Epidermal melanocyte (primary cell): ENCODE data around the gene PSRC1.
A peak's percentile ranks its signal among the peaks of the same experiment; 100 is the strongest.
"Not testable (repeated sequence)": the region's sequence is repeated elsewhere in the genome, so short reads cannot be mapped to it uniquely, and the experiment has no call there.

Experiments
- DNase-seq: peaks from one replicate; pipeline ENCODE4 v3.0.0; 2011; ENCODE audit warnings: low spot score; ENCODE audit not compliant: insufficient read length

PSRC1 gene

DNA sequence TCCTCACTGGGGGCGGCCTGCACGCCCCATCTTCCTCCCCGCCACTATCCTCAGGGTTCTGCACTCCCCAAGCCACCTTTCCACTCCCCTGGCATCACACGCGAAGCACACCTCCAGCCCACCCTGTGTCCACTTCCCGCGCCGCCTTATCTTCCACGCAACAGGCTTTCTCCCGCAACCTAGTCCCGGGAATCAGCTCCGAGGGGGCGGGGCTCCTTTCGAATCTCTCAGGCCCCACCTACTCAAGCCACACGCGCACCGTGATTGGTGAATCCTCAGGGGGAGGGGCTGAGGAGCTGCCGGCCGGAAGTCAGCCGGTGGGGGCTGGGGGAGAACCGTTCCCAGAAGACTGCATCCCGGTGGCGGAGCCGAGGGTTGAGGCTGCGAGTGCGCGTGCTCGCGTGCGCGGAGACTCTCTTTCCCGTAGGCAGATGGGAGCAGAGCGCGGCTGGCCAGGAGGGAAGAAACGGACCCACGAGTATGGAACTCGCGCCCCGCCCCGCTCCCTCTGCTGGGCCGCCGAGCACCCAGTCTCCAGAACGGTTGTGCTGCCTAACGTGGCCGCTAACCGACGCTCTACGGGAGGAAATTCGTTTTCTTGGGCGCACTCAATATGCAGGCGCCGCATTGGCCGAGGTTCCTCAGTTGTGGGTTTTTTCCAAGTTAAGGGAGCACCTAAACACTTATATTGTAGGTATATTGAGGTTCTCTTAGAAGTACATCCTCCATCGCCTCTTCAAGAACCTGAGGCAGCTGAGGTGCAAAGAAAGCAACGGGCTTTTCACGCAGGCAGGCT, at the start of gene PSRC1:
Gene PSRC1, minus strand, starts transcription at position 194 of the 796 bp plus-strand sequence.
- DNase-seq, result peak; percentile 97

DNA sequence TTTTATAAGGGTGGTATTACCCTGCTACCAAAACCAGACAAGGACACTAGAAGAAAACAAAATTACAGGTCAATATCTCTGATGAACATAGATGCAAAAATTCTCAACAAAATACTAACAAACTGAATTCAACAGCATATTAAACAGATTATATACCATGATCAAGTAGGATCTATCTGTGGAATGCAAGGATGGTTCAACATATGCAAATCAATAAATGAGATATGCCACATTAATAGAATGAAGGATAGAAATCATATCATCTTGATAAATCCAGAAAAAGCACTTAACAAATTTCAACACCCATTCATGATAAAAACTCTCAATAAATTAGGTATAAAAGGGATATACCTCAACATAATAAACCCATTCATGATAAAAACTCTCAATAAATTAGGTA, 48.2 kb upstream of the PSRC1 start:
- DNase-seq, result no peak

DNA sequence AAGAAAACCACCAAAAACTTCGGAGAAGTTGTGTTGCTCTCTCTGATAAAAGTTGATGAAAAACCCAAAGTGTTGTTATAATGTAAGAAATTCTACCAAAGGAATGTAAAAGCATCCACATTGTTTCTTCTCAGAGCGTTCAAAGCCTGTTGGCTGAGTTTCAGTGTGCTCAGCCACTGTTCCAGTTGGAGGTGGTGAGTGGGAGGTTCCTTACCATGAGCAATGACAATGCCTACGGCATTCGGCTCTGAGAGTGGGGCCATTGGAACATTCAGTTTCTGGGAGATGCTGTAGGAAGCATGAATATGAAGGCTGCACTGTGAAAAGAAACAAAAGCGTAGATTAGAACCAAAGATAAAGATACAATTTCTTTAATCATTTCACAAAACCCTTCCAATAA, 44.3 kb upstream of the PSRC1 start:
- DNase-seq, result no peak

DNA sequence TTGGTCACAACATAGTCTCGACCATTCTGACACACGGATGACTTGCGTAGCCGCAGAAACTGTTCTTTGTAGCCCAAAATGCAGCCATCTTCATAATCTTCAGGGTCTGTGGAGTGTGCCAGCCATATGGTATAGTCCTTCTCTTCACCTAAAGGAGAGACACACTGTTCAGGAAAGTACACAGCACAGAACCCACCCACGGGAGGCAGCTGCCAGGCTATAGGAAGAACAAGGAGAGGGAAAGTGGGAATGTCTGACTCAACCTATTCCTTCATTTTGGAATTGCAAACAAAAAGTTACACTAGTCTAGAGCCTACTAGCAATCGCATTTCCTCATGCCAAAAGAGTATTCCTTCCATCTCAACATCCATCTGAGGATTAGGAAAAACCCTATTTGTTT, 40.0 kb upstream of the PSRC1 start:
- DNase-seq, result no peak

DNA sequence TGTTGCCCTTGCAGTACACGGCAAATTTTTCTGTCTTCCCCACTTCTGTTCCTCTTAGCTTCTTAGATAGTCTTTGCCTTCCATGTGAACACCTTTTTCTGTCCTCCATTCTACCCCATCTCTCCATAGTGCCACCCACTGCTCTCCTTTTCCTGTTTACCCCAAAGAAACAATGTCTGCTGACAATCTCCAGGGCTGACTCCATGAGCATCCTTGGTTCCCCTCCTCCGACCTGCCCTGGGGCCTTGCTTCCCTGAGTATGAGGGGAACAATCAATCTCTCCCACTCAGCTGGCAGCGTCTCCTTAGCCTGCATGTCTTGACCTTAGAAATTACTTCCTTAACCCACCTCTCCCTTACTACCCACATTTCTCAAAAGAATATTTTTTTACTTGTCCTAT, 36.2 kb upstream of the PSRC1 start:
- DNase-seq, result no peak

DNA sequence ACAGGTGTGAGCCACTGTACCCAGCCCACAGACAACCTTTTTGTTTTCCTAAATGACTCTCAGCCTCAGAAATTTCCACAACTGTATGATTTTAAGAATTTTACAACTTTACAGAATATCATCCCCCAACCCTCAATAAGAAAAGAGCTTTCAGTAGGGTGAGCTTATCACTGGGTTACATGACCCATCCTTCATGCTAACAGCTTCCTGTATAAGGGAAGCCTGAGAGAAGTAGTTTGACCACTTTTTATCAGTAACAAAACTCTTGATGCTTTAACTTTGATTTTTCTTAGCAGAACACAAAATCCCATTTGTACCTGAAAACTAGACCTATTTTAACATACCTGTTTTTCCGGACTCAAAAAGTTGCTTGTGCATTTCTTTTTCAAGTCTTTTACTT, 33.6 kb upstream of the PSRC1 start:
- no peak for DNase-seq

DNA sequence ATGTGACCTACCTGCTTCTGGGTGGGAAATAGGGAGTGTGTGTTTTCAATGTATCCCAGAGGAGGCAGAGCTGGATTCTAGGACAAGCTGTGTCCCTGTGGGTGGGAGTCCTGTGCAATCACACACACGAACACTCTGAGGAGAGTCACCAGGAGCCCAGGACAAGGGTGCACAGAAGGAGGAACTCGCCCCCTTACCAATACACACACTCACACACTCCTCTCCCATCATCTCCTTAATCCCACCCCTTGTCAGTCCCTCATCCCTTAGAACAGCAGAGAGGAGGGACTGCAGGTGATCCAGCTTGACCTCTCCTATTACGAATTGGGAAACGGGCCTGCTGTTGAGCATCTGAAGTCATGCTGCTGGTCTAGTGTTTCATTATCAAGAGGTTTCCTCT, 32.3 kb upstream of the PSRC1 start:
- no peak for DNase-seq

DNA sequence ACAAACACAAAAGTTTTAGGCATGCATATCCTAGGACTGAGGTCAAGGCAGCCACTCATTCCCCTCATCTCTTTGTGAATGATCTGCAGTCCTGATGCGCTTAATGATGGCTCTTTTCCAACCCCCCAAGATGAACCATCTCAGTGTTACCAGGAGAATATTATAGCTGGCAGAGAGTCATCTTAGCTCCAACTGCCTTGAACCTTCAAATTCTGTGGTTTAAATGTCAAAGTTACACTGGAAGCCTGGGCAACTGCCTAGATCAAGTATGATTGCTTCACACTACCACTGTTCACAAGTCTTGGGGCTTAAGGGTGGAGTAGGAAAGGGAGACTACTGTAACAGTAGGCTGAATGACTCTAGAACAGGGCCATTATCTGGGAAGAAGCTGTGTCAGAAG, 31.9 kb upstream of the PSRC1 start:
- no peak for DNase-seq

DNA sequence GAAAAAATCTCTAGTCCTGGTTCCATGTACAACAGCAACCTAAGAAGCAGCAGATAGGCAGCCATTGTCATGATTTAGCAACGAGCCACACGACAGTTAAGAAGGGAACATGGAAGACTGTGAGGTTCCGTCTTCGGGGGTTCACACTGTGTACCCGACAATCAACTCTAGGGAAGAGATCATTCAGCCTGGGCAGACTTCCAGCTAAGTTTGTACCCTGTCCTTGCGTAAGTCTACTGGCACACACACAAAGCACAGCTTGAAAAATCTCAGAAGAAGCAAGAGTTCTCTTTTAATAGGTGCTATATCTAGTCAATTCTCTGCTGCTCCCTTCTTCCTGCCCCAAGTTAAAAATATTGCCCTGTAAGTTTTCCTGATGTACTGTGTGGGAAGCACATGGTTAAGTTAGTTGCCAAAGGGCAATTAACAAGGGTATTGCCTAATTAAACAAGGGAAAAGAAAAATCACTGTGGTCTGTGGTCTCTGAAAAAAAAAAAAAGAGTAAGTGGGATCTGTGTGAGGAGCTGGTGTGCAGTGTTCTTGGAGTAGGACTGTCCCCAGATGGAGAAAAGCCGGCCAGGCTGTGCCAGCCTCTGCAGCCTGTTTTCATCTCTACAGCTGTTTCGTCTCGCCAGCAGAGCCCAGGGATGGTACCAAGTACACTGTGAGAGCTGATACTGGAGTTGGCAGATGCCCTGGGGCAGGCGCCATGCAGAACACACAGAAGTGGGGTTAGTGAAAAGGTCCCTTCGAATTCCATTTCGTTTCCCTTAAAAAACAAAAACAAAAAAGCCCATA, 30.2 kb upstream of the PSRC1 start:
- peak; percentile 40 for DNase-seq

DNA sequence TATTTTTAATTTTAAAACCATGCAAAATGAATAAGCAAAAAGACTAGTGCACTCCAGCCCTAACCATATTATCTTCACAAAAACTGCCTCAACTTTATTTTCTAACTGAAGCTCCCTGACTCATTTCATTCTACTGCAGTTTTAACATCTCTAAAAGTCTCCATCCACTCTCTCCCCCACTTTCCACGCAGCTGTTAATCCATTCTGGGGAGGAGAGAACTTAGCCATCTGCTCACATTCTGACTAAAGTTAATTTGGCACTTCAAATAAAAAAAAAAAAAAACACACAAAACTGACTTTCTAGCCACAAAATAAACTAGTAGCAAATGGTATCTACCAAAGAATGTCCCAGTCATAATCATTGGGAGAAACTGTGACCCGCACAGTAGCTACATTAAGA, 29.3 kb upstream of the PSRC1 start:
- DNase-seq, result no peak

DNA sequence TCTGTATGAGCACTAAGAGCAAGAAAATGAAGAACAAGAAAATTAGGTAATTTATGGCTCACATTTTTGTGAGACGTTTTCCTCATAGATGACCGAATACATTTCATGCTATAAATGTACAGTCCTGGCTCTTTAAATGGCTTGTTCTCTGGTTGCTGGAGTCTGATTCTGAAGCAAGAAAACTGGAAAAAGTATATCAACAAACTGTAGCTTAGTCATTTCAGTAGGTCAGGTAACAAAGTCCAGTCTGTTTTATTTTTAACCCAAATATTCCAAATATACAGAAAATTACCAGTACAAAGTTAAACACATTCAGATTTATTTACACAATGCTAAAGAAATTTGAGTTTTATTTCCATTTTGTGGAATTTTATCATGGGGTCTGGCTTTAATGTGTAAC, 26.4 kb upstream of the PSRC1 start:
- DNase-seq, result no peak

DNA sequence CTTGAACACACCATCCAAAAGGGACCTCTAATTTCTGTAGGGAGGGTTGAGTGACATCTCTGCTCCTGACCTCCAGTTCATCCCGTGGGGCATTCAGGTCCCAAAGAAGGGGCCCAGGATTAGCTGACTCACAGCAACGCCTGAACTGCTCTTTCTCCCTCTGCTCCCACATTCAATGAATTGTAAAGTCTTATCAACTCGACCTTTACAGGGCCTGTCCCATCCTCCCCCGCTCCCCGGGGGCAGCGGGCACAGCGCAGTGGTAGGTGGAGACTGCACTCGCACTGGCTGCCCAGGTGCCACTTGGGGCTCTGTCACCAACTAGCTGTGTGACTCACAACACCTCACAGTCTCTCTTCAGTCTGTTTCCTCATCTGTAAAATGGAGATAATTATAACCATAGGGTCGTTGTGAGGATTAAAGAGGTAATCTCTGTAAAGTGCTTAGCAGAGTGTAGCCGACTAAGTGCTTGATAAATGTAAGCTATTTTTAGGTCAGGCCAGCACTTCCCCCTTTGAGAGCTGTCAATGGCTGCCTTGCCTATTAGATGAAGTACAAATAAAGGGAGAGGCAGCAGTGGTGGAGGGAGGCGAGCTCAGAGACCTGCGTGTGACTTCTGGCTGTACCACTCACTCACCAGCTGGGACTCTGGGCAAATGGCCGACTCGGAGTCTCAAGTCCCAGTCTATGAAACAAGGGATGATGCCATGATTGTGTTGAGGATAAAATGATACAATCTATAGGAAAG, 24.5 kb upstream of the PSRC1 start:
- no peak for DNase-seq

DNA sequence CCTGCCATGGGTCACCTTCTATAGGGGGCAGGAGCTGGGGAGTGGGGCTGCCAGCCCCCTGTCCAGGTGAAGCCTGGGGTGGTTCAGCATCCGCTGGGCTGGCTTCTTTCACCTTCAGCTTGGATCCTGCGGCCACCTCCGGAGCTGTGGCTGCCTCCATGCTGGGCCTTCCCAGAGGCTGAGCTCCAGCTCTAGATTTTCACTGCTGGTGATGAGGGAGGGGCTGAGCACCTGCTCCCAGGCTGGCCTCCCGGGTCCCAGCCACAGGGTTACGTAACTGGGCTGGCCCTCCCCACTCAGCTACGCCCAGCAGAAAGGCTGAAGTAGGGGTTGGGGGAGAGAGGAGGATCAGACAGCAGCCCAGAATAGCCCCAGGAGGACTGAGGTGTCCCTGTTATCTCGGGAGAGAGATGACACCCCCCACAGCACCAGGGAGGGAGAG, 23.9 kb upstream of the PSRC1 start, which contains the start of gene MYBPHL:
Gene MYBPHL, minus strand, starts transcription at position 180 of the 442 bp plus-strand sequence. Its CDS starts 20 bp downstream, at position 160.
- no peak for DNase-seq

DNA sequence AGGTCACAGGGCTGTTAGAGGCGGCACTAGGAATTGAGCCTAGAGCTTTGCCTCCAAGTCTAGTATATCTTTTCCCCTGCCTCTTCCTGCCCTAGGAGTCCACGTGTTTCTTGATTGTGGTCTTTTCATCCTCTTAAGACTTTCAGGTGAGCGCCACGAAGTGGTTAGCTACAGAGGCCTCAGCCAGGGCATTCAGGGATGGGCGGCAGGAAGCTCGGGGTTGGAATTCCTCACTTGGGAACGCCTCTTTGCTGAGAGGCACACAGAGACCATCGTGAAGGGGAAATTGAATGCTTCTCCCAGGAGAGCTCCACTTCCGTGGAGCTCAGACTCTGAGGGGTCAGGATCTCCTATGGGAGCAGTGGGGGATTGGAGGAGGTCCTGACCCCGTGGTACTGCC, 23.0 kb upstream of the PSRC1 start:
- DNase-seq, result not testable (repeated sequence)

DNA sequence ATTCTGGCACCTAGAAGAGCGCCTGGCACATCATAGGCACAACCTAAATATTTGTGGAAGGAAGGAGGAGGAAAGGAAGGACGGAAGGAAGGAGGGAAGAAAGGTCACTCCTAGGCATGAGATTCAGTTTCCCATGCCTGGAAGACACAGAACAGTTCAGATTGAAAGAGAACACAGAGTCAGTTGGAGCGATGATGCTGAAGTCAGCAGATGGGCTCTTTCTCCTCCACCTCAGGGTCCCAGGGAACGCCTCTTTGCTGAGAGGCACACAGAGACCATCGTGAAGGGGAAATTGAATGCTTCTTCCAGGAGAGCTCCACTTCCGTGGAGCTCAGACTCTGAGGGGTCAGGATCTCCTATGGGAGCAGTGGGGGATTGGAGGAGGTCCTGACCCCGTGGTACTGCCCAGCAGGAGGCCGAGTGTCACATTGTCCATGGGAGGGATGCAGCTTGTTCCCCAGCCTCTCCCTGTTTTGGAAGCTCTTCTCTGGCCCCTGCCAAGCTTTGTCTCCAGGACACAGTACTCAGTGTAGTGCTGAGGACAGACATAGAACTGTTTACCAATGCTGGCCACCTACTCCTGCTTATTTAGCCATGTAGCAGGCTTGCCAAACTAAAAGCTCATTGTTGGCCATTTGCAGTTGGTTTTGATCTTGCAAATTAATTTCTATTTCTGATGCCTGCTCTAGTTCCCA, 21.4 kb upstream of the PSRC1 start:
- DNase-seq, result no peak

DNA sequence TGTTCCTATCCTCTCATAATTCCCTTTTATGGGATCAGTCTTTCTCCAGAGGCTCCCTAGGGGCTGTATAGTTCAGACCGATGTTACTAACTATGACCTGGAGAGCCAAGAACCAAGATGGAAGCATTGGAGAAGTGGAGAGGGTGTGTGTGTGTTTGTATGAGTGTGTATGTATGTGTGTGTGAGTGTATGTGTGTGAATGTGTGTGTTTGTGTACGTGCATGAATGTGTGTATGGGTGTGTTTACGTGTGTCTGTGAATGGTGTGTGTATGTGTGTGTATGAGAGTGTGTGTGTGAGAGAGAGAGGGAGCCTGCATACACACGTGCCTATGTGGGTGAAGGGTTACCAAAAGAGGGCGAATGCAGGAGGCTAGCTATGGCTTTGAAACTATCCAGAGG, 18.9 kb upstream of the PSRC1 start:
- DNase-seq, result no peak

DNA sequence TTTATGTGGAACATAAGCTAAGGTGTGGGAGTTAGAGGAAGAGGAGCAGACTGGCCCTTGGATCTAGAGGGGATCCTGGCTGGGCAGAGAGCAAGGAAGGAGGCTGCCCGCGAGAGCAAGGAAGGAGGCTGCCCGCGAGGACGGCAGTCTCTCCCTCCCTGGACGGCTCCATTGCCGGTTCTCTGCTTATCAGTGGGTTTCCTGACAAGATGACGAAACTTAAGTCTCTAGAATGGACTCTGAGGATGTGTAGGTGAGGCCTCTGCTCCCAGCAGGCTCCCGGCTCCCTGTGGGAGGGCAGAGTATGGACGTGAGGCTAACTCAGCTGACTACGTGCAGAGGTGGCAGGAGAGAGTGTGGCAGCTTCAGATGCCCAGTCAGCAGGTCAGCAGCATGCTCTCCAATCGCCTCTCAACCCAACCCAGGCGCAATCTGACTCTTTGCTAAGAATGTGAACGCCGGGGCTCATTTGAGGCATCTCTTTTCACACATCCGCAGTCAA, 17.8 kb upstream of the PSRC1 start:
- no peak for DNase-seq

DNA sequence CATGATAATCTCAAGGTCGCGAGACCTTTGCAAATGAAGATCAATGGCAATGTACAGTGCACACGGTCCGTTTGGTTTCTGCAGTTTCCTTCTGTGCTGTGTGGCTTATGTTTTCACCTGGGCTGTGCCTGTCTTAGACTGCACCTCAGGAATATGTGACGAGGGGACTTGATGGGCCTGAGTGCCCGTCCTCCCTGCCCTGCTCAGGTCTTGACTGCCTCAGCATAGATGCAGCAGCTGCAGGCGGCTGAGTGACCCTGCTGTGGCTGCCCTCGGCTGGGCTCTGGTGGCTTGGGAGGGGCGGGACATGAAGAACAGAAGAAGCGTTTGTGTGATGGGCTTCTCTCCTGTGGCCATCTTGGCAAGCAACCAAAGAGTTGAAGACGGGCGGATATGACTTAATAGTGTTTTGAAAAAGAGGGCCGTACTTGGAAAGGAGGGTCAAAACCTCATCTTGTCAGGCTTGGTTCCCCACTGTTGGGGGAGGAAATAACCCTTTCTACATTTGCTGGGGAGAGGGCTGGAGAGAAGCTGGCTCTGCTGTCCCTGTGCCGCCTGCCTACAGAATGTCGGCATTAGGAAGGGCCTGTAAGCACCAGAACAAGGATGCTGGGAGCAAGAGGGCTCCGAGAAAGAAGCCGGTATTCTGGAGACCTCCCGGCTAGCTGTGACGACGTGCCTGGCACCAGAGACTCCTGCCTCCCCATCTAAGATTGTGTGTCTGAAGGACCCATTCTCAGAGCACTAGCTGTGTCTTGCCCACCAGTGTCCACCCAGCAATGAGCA, 16.8 kb upstream of the PSRC1 start:
- peak; percentile 76 for DNase-seq

DNA sequence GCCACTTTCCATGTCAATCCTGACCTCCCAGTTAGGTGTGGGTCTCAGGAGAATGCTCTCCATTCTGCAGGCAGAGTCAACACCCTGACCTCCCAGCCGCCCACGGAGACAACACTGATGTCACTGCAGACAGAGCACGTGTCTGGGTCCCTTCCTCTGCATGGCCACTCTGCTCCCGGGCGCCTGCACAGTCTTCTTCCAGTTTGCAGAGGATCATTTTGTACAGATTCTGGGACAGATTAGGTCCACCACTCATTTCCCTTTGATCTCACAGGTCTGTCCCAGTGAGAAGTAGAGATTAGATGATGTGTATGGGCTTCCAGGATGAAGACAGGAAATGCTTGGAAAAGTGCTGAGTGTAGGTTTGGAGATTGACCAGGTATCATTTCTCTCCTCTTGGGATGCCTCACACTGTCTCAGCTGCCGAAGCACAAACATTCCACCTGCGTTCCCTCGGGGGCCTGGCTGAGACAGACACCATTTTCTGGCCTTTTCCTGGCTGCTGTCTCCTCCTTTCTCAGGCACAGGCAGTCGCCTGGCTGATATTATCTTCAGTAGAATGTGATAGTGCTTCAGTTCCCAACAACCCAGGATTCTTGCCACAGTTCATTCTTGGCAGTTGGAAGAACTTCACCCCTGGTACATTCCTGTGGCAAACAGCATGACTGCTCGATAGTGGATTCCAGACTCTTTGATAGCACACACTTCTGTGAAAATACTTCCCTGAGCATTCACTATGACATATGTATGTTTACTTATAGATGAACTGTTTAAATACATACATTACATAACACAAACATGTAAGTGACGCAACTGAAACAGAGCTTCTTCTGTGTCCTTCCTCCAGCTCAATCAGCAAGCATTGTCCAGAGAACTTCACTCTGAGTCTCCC, 16.0 kb upstream of the PSRC1 start:
- DNase-seq, result peak; percentile 64
